Tongue (tissue), 3 donors: ENCODE results near the gene OR7A10. TPM values are rescaled to one million over a fixed set of nuclear protein-coding genes. Genes with fewer than 3 reads are reported as not detected.
"Not testable (repeated sequence)": the region's sequence is repeated elsewhere in the genome, so short reads cannot be mapped to it uniquely, and the experiment has no call there.

ENCODE experiments used
- DNase-seq: peaks from one replicate; pipeline ENCODE4 v3.0.0-alpha.2; 2015
- small RNA-seq: library from RNA; depleted of rRNA; stranded (forward); fragments of <200 nt; gene quantifications from one replicate; pipeline ENCODE3, GENCODE V24; 2014; ENCODE audit warnings: low replicate concordance
- total RNA-seq: library from RNA; depleted of rRNA; stranded (reverse); fragments of >200 nt; gene quantifications from one replicate; pipeline ENCODE4 v1.2.3, GENCODE V29; 2014

OR7A10 gene
- total RNA-seq, 1 donor from 2014 or later = not detected

- DNase-seq = no peak
Measured at GRCh38 chr19:14795078-14795721, 53.5 kb downstream of the OR7A10 start.

- DNase-seq = not testable (repeated sequence)
Measured at GRCh38 chr19:14792250-14792649, 56.5 kb downstream of the OR7A10 start.

Small RNA genes within 50 kb of the gene (small RNA-seq; reads per million reads assigned to genes)
- gene AC005255.1 = not detected
- not detected for gene OR7A18P

Other genes with a start within 250 kb of the OR7A10 start
- gene ADGRE3, start 174.1 kb downstream of the OR7A10 start, total RNA-seq = not detected
- gene ZNF333, start 158.9 kb downstream of the OR7A10 start, total RNA-seq = 18.1 TPM
- 0.31 TPM for gene ADGRE2, start 70.4 kb downstream of the OR7A10 start, total RNA-seq
- gene OR7A5, start 13.7 kb downstream of the OR7A10 start, total RNA-seq = not detected
- gene OR7C1, start 13.7 kb downstream of the OR7A10 start, total RNA-seq = 0.31 TPM
- gene OR7A17, start 37.2 kb upstream of the OR7A10 start, total RNA-seq = not detected
- not detected for gene OR7C2, start 92.6 kb upstream of the OR7A10 start, total RNA-seq
- 0.21 TPM for gene SLC1A6, start 130.9 kb upstream of the OR7A10 start, total RNA-seq
- 0.10 TPM for gene CASP14, start 200.6 kb upstream of the OR7A10 start, total RNA-seq
- gene OR1I1, start 233.3 kb upstream of the OR7A10 start, total RNA-seq = not detected